H1 (cell line): Measurements from ENCODE around the gene PFKM. TPM values are rescaled to one million over a fixed set of nuclear protein-coding genes. Genes with fewer than 3 reads are reported as not detected.

Source experiments
- EP300 ChIP-seq, 2 experiments: IDR thresholded peaks; 1 replicate in 1 of 2; 2 replicates in 1 of 2; pipeline ENCODE4 v1.6.1; 2011 to 2012; ENCODE audit warnings: low read depth in 2 of 2, low read length in 2 of 2, mild to moderate bottlenecking in 2 of 2, borderline replicate concordance in 1 of 2, inconsistent platforms in 1 of 2, moderate library complexity in 1 of 2
- polyA plus RNA-seq, 7 experiments: library from polyadenylated mRNA; depleted of rRNA in 3 of 7; stranded (reverse) in 5 of 7; unstranded in 2 of 7; fragments of >200 nt in 5 of 7; fragments of 200-250 nt in 2 of 7; gene quantifications; 1 replicate in 5 of 7; 2 replicates in 1 of 7; 4 replicates in 1 of 7; pipeline versions ENCODE4 v1.2.1 to v1.2.3, GENCODE V29; 2011 to 2013; ENCODE audit warnings: missing spikeins in 2 of 7, mixed read lengths in 2 of 7
- total RNA-seq: library from RNA; stranded (reverse); fragmentation: NEBNext Ultra II Directional; extraction: Animal tissue kit (Norgen Biotek cat#: 25700); gene quantifications from 2 replicates; pipeline ENCODE4 v1.2.1, GENCODE V29; 2021

Gene PFKM
- total and polyA plus RNA-seq, 2 of the 8 experiments (the other 6 are each of a cell fraction or from before 2014, with no cell fraction given), result 62.6 to 106 TPM

DNA sequence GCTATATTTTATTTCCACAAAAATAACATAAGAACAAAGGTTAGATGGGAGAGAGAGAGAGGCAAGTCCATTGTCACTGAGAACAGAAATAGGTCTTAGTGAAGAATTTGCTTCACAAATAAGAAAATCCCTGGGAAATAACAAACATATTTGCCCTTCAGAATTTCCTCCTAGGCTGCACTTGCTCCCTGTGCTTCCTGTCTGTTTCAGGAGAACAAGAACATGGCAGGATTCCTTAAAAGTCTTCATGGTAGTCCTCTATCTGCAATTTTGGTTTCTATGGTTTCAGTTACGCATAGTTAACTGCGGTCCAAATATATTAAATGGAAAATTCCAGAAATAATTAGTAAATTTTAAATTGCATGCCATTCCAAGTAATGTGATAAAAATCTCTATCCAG is 47.4 kb upstream of the PFKM start (continued):
- TF ChIP-seq EP300 (IDR thresholded peaks at IDR 0.05; ENCODE audit: borderline replicate concordance in 1 of 2, low read depth in 2 of 2, low read length in 2 of 2), result no peak
